IMR-90 (cell line): ENCODE data around the gene HNRNPLL.

Experiments used
- BHLHE40 ChIP-seq: fragments of 150-350 bp; IDR thresholded peaks from 2 replicates; pipeline ENCODE4 v1.6.1; 2016; ENCODE audit warnings: mild to moderate bottlenecking, low read depth, low read length
- CEBPB ChIP-seq: IDR thresholded peaks from 2 replicates; pipeline ENCODE4 v1.6.1; 2012; ENCODE audit warnings: low read depth, low read length, improper control_type of control experiment
- CHD1 ChIP-seq: IDR thresholded peaks from 2 replicates; pipeline ENCODE4 v1.6.1; 2012; ENCODE audit warnings: low read depth, low read length, improper control_type of control experiment
- CTCF ChIP-seq: conservative IDR thresholded peaks from 2 replicates; pipeline ENCODE4 v1.5.1; 2012; ENCODE audit warnings: mild to moderate bottlenecking, low read depth, low read length, improper control_type of control experiment
- FOS ChIP-seq: fragments of 150-350 bp; IDR thresholded peaks from 2 replicates; pipeline ENCODE4 v1.6.1; 2016; ENCODE audit warnings: low read depth, low read length
- MAFK ChIP-seq: IDR thresholded peaks from 2 replicates; pipeline ENCODE4 v1.6.1; 2012; ENCODE audit warnings: low read depth, low read length, improper control_type of control experiment
- MAZ ChIP-seq: IDR thresholded peaks from 2 replicates; pipeline ENCODE4 v1.6.1; 2012; ENCODE audit warnings: low read depth, mild to moderate bottlenecking, low read length, improper control_type of control experiment, moderate library complexity, borderline replicate concordance
- POLR2A ChIP-seq: IDR thresholded peaks from 2 replicates; pipeline ENCODE4 v1.6.1; 2012; ENCODE audit warnings: mild to moderate bottlenecking, low read depth, low read length
- RAD21 ChIP-seq: IDR thresholded peaks from 2 replicates; pipeline ENCODE4 v1.6.1; 2012; ENCODE audit warnings: low read length, improper control_type of control experiment
- RCOR1 ChIP-seq: IDR thresholded peaks from 2 replicates; pipeline ENCODE4 v1.6.1; 2012; ENCODE audit warnings: mild to moderate bottlenecking, low read length, improper control_type of control experiment; ENCODE audit not compliant: insufficient replicate concordance
- RFX5 ChIP-seq: IDR thresholded peaks from 2 replicates; pipeline ENCODE4 v1.8.0; 2012; ENCODE audit warnings: low read depth, mild to moderate bottlenecking, low read length, moderate library complexity
- SMC3 ChIP-seq: fragments of 150-350 bp; IDR thresholded peaks from 2 replicates; pipeline ENCODE4 v1.6.1; 2016; ENCODE audit warnings: low read depth, mild to moderate bottlenecking, antibody characterized with exemption, low read length, moderate library complexity
- USF2 ChIP-seq: fragments of 150-350 bp; IDR thresholded peaks from 2 replicates; pipeline ENCODE4 v1.6.1; 2017; ENCODE audit warnings: mild to moderate bottlenecking, antibody characterized with exemption, low read length, low read depth
- TF ChIP-seq, protein P1 (sequence below): fragments of 150-350 bp; IDR thresholded peaks from 2 replicates; pipeline ENCODE4 v1.6.1; 2016; ENCODE audit warnings: low read depth, mild to moderate bottlenecking, low read length, moderate library complexity, borderline replicate concordance

GRCh38 chr2:38514603-38515154 lies 88.0 kb downstream of the HNRNPLL start:
- TF ChIP-seq POLR2A (no peak), BHLHE40 (no peak), CTCF (no peak), RCOR1 (no peak), RFX5 (no peak), CEBPB (no peak), USF2 (no peak), RAD21 (no peak), MAFK (no peak), CHD1 (no peak), MAZ (no peak), SMC3 (no peak), FOS (no peak)
- TF ChIP-seq, protein P1, sequence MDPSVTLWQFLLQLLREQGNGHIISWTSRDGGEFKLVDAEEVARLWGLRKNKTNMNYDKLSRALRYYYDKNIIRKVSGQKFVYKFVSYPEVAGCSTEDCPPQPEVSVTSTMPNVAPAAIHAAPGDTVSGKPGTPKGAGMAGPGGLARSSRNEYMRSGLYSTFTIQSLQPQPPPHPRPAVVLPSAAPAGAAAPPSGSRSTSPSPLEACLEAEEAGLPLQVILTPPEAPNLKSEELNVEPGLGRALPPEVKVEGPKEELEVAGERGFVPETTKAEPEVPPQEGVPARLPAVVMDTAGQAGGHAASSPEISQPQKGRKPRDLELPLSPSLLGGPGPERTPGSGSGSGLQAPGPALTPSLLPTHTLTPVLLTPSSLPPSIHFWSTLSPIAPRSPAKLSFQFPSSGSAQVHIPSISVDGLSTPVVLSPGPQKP = no peak
